ENCODE measurements around the gene DPYSL3. TPM values are rescaled to one million over a fixed set of nuclear protein-coding genes. Genes with fewer than 3 reads are reported as not detected.

Gene DPYSL3
- total and polyA plus RNA-seq, 4 donors: 0.35 to 3.6 (median 1.7) TPM

- whole genome bisulfite sequencing: 79% methylated on average over 4 of the region's 4 CpGs
- TF ChIP-seq, protein P1, sequence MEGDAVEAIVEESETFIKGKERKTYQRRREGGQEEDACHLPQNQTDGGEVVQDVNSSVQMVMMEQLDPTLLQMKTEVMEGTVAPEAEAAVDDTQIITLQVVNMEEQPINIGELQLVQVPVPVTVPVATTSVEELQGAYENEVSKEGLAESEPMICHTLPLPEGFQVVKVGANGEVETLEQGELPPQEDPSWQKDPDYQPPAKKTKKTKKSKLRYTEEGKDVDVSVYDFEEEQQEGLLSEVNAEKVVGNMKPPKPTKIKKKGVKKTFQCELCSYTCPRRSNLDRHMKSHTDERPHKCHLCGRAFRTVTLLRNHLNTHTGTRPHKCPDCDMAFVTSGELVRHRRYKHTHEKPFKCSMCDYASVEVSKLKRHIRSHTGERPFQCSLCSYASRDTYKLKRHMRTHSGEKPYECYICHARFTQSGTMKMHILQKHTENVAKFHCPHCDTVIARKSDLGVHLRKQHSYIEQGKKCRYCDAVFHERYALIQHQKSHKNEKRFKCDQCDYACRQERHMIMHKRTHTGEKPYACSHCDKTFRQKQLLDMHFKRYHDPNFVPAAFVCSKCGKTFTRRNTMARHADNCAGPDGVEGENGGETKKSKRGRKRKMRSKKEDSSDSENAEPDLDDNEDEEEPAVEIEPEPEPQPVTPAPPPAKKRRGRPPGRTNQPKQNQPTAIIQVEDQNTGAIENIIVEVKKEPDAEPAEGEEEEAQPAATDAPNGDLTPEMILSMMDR (IDR thresholded peaks at IDR 0.05; ENCODE audit: low read depth, low read length, missing input control): no peak
- no peak for TF ChIP-seq HNF4A (conservative IDR thresholded peaks at IDR 0.05)
- no peaks in the 10 kb centered on the region for H3K36me3 ChIP-seq (ENCODE audit: control insufficient read depth in 4 of 4, insufficient read depth in 3 of 4, low read depth in 1 of 4, low read length in 3 of 4)
- H3K4me3 ChIP-seq (ENCODE audit: low read depth in 1 of 3, low read length in 3 of 3): no peak overlapping the region
- H3K27me3 ChIP-seq (ENCODE audit: control insufficient read depth in 4 of 4, insufficient read depth in 4 of 4, low read length in 3 of 4): peaks cover 0 to 10% (median 1%) of the 10 kb centered on the region in 4 donors
- H3K27ac ChIP-seq (ENCODE audit: low read depth in 1 of 2, low read length in 2 of 2): no peak overlapping the region
- no peak for DNase-seq (ENCODE audit: low spot score)
- no peaks in the 10 kb centered on the region for H3K4me1 ChIP-seq (ENCODE audit: control insufficient read depth in 4 of 4, insufficient read depth in 4 of 4, low read length in 3 of 4)
- H3K9me3 ChIP-seq (ENCODE audit: control insufficient read depth in 4 of 4, low read length in 3 of 4): peaks cover 0 to 4% (median under 1%) of the 10 kb centered on the region in 4 donors
- no peak overlapping the region for H3K9ac ChIP-seq (ENCODE audit: low read depth in 1 of 2, low read length in 2 of 2)
Measured at GRCh38 chr5:147361441-147362175, 148.3 kb downstream of the DPYSL3 start.

GRCh38 chr5:147360816-147361215 lies 149.1 kb downstream of the DPYSL3 start:
- Histone ChIP-seq H3K4me1 (ENCODE audit: control insufficient read depth in 4 of 4, insufficient read depth in 4 of 4, low read length in 3 of 4) (no peaks in the 10 kb centered on the region), H3K27ac (ENCODE audit: low read depth in 1 of 2, low read length in 2 of 2) (no peak overlapping the region), H3K9me3 (ENCODE audit: control insufficient read depth in 4 of 4, low read length in 3 of 4) (peaks cover 0 to 4% (median under 1%) of the 10 kb centered on the region in 4 donors), H3K4me3 (ENCODE audit: low read depth in 1 of 3, low read length in 3 of 3) (no peak overlapping the region), H3K9ac (ENCODE audit: low read depth in 1 of 2, low read length in 2 of 2) (no peak overlapping the region), H3K36me3 (ENCODE audit: control insufficient read depth in 4 of 4, insufficient read depth in 3 of 4, low read depth in 1 of 4, low read length in 3 of 4) (no peaks in the 10 kb centered on the region), H3K27me3 (ENCODE audit: control insufficient read depth in 4 of 4, insufficient read depth in 4 of 4, low read length in 3 of 4) (peaks cover 0 to 10% (median 1%) of the 10 kb centered on the region in 4 donors)
- WGBS: 82% methylated on average over 2 of the region's 2 CpGs
- DNase-seq (ENCODE audit: low spot score): no peak
- TF ChIP-seq, protein P2, sequence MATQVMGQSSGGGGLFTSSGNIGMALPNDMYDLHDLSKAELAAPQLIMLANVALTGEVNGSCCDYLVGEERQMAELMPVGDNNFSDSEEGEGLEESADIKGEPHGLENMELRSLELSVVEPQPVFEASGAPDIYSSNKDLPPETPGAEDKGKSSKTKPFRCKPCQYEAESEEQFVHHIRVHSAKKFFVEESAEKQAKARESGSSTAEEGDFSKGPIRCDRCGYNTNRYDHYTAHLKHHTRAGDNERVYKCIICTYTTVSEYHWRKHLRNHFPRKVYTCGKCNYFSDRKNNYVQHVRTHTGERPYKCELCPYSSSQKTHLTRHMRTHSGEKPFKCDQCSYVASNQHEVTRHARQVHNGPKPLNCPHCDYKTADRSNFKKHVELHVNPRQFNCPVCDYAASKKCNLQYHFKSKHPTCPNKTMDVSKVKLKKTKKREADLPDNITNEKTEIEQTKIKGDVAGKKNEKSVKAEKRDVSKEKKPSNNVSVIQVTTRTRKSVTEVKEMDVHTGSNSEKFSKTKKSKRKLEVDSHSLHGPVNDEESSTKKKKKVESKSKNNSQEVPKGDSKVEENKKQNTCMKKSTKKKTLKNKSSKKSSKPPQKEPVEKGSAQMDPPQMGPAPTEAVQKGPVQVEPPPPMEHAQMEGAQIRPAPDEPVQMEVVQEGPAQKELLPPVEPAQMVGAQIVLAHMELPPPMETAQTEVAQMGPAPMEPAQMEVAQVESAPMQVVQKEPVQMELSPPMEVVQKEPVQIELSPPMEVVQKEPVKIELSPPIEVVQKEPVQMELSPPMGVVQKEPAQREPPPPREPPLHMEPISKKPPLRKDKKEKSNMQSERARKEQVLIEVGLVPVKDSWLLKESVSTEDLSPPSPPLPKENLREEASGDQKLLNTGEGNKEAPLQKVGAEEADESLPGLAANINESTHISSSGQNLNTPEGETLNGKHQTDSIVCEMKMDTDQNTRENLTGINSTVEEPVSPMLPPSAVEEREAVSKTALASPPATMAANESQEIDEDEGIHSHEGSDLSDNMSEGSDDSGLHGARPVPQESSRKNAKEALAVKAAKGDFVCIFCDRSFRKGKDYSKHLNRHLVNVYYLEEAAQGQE (IDR thresholded peaks at IDR 0.05): no peak
- TF ChIP-seq MAX (IDR thresholded peaks at IDR 0.05): no peak
- TF ChIP-seq ATF3 (IDR thresholded peaks at IDR 0.05): no peak
- no peak for TF ChIP-seq SP1 (IDR thresholded peaks at IDR 0.05)
- TF ChIP-seq RXRA (IDR thresholded peaks at IDR 0.05): no peak
- no peak for TF ChIP-seq ZBTB33 (IDR thresholded peaks at IDR 0.05)
- TF ChIP-seq HNF4A (conservative IDR thresholded peaks at IDR 0.05): no peak
- TF ChIP-seq GABPA (IDR thresholded peaks at IDR 0.05 in 1 of 2, conservative IDR thresholded peaks at IDR 0.05 in 1 of 2): no peak
- no peak for TF ChIP-seq NR2F2 (IDR thresholded peaks at IDR 0.05)

All from liver (tissue), 9 donors.